GM13976 (cell line): ENCODE measurements around the gene HYCC1.

ENCODE experiments used
- DNase-seq: peaks from one replicate; pipeline ENCODE4 v3.0.0; 2012; ENCODE audit warnings: low spot score
- in situ Hi-C: fragments of 300-500 bp; cut with MboI; formaldehyde crosslinking; loops from one replicate; pipeline ENCODE4 v1.12.0; 2022; ENCODE audit warnings: low sequenced_read_pairs, mixed read lengths, inconsistent platforms; ENCODE audit not compliant: unreplicated experiment
- TF ChIP-seq, protein P1 (sequence below): IDR thresholded peaks from 2 replicates; pipeline ENCODE4 v1.5.1; 2012; ENCODE audit warnings: borderline replicate concordance, mild to moderate bottlenecking; ENCODE audit not compliant: insufficient read depth; ENCODE audit errors: extremely low read depth, missing control alignments, control extremely low read depth

Gene HYCC1

DNA sequence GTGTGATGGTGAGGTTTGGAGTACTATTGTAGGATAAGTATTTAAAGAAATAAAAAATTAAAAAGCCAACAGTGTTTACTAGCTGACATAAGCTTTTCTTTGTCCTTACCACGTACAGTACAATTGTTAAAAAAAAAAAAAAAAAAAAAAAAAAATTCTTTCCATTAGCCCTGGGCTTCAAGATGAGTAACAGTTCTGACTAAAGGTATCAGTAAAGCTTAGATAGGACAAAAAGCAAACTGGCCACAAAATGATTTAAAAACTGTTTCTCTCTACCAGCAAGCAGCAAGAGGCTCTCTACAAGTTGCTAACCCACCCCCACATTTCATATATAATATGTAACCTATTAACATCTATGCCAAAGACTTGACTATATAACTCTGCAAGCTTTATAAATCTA lies 17.5 kb downstream of the HYCC1 start:
- in situ Hi-C loops, result no loop called here
- DNase-seq, result no peak

DNA sequence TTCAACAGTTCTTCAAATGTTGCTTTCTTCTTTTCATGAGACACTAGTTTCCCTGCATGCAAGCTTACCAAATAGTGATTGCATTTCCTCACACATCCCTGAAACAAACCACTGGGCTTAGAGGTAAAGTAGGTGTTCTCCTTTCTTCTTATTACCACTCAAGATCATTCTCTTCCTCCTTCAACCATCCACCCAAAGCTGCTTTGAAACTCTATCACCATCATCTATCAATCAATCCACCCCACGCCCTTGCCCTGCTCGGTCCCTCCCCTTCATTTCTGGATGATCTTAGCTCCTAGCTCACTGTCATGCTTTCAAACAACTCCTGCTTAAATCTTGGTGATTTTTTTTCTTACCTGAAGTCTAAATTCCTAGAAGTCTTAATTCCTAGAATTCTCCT lies 18.9 kb downstream of the HYCC1 start:
- no peak for DNase-seq
- in situ Hi-C loops, result no loop called here
- TF ChIP-seq, protein P1, sequence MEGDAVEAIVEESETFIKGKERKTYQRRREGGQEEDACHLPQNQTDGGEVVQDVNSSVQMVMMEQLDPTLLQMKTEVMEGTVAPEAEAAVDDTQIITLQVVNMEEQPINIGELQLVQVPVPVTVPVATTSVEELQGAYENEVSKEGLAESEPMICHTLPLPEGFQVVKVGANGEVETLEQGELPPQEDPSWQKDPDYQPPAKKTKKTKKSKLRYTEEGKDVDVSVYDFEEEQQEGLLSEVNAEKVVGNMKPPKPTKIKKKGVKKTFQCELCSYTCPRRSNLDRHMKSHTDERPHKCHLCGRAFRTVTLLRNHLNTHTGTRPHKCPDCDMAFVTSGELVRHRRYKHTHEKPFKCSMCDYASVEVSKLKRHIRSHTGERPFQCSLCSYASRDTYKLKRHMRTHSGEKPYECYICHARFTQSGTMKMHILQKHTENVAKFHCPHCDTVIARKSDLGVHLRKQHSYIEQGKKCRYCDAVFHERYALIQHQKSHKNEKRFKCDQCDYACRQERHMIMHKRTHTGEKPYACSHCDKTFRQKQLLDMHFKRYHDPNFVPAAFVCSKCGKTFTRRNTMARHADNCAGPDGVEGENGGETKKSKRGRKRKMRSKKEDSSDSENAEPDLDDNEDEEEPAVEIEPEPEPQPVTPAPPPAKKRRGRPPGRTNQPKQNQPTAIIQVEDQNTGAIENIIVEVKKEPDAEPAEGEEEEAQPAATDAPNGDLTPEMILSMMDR, result no peak

More for the DNA sequence above, 17.5 kb downstream of the HYCC1 start:
- TF ChIP-seq, protein P1, result no peak

DNA sequence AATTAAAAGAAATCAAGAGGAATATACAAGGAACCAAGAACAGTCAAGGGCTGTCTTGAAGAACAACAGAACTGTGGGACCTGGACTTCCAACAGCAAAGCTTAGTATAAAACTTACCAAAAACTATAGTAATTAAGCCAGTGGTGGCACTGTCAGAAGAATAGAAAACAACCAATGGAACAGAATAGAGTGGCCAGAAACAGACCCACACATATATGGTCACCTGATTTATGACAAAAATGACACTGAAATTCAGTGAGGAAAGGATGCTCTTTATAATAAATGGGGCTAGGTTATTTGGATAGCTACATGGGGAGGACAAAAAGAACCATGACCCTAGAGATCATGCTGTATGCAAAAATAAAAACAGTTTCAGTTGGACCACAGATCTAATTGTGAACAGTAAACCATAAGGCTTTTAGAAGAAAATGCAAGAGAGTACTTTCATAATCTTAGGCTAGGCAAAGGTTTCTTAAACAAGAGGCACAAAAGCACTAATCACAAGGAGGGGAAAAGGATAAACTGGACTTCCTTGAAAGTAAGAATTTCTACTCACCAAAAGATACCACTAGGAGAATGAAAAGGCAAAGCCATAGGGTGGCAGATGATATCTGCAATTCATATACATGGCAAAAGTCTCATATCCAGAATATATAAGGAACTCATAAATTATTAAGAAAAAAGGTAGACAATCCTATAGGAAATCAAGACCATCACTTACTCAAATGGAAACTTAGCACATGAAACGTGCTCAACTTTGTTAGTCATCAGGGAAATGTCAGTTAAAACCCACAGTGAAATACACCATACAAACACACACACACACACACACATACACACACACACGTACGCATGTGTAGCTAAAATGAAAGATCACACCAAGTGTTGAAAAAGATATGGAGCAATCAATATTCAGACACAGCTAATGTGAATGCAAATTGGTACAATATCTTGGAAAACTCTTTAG lies 20.8 kb downstream of the HYCC1 start:
- DNase-seq, result no peak
- in situ Hi-C loops, result no loop called here
- TF ChIP-seq, protein P1, result no peak

DNA sequence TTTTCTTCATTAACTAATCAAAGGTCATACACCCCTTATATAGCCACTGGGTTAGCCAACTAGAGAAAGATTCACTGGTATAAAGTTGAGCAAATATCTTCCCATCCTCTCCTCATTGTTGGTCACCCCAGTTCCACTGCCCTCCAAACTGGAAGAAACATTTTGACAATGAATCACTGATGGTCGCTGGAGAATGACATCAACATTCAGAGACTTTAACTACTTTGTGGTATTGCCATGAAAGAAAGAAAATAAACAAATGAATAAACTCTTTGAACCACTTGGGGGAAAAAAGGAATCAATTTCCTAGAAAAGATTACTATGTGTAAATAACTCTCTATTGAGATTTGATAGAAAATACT lies 23.4 kb downstream of the HYCC1 start:
- in situ Hi-C loops, result no loop called here
- no peak for DNase-seq
- TF ChIP-seq, protein P1, result no peak

DNA sequence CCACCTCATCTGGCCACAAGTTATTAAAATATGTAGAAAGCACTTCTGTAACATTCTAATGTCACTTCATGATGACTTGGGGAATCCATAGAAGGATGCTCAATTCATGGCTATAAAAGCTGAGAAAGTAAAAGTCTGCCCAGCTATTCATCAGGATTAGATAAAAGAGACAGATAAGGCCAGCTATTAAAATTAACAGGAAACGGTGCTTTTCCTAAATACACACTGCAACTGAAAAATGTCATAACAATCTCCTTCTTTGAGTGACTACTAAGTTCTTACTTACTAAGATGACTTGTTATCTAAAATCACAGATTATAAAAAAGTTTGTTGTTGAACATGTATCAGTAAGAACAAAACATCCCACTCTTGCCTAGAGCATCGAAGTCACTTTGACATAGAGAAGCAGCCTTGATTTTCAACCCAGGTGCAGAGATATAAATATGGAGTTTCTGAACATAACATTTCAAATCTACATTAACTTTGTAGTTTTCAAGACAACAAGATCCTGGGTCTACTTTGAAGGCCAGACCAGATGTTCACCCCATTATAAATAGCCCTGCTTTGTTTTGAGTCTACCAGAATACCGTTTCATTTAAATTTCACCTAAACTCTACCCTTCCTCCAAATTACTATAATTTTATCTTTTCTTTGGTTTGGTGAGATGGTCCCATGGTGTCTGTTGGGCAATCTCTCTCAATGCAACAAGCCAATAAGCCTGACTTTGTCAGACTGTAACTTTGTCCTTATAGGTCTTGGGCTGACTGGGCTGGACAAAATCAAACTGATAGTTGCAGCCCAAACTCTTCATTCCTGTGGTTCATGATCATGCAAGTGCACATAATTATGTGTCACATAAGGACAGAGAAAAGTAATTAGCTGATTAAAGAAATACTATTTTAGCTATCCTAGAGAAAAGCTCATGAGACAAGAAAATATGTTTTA lies 24.0 kb downstream of the HYCC1 start:
- no peak for DNase-seq
- TF ChIP-seq, protein P1, result no peak
- in situ Hi-C loops, result no loop called here

DNA sequence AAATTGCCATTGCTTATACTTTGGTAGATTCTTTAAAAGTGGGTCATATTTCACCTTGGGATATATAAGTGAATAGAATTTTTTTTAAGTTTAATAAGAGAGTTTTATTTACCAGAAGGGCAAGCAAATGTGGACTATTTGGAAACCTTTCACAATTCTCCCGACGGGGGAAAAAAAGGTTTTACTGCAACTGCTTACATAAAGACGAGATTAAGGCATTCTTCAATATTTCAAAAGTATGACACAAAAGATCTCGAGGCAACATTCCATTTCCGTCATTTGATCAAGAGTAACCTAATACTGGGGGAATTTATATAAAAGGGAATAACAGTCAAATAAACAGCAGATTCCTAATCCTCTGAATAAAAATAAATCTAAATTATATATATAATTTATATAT lies 28.5 kb downstream of the HYCC1 start:
- DNase-seq, result no peak
- in situ Hi-C loops, result no loop called here
- TF ChIP-seq, protein P1, result no peak
